K562 (cell line): Measurements from ENCODE around the gene METTL24.

ENCODE experiments used
- ARID1B ChIP-seq: fragments of 450-650 bp; IDR thresholded peaks from 2 replicates; pipeline ENCODE4 v1.6.1; 2016; ENCODE audit warnings: antibody characterized with exemption, mild to moderate bottlenecking, inconsistent platforms
- CCNT2 ChIP-seq: IDR thresholded peaks from 2 replicates; pipeline ENCODE4 v1.6.1; 2011; ENCODE audit warnings: borderline replicate concordance, low read depth, mild to moderate bottlenecking, moderate library complexity, mixed read lengths, low read length; ENCODE audit not compliant: insufficient read length; ENCODE audit errors: extremely low read depth
- CREB3 ChIP-seq: fragments of 450-650 bp; conservative IDR thresholded peaks from 2 replicates; pipeline ENCODE4 v1.6.1; 2016; ENCODE audit warnings: missing genetic modification characterization, low read depth, mild to moderate bottlenecking, missing compliant biosample characterization, moderate library complexity
- CTCF ChIP-seq, 3 experiments: IDR thresholded peaks in 2 of 3; conservative IDR thresholded peaks in 1 of 3; 2 replicates each; pipeline ENCODE4 v1.5.1; 2011 to 2012; ENCODE audit warnings: low read length in 3 of 3, mild to moderate bottlenecking in 3 of 3, control low read depth in 2 of 3, improper control_type of control experiment in 1 of 3, inconsistent platforms in 1 of 3, low read depth in 1 of 3, mixed read lengths in 1 of 3, moderate library complexity in 1 of 3; ENCODE audit not compliant: insufficient read depth in 2 of 3
- FOXA1 ChIP-seq: fragments of 450-650 bp; IDR thresholded peaks from 2 replicates; pipeline ENCODE4 v1.6.1; 2016; ENCODE audit warnings: mild to moderate bottlenecking, borderline replicate concordance
- SIN3A ChIP-seq, 2 experiments: fragments of 150-350 bp in 1 of 2; IDR thresholded peaks; 2 replicates each; pipeline ENCODE4 v1.6.1; 2011 to 2016; ENCODE audit warnings: borderline replicate concordance in 2 of 2, low read depth in 2 of 2, low read length in 2 of 2, mild to moderate bottlenecking in 2 of 2, moderate library complexity in 2 of 2; ENCODE audit not compliant: control insufficient read depth in 1 of 2
- ZKSCAN1 ChIP-seq: fragments of 150-350 bp; IDR thresholded peaks from 2 replicates; pipeline ENCODE4 v1.6.1; 2016; ENCODE audit warnings: low read depth, low read length
- ZNF224 ChIP-seq: sonication (generic); formaldehyde crosslinking; IDR thresholded peaks from 2 replicates; pipeline ENCODE4 v1.8.0; 2022; ENCODE audit warnings: mild to moderate bottlenecking, missing genetic modification reagents
- TF ChIP-seq, protein P1 (sequence below), 2 experiments: fragments of 450-650 bp; IDR thresholded peaks; 2 replicates each; pipeline ENCODE4 v1.6.1; 2016; ENCODE audit warnings: mild to moderate bottlenecking in 2 of 2, borderline replicate concordance in 1 of 2, low read depth in 1 of 2, moderate library complexity in 1 of 2
- TF ChIP-seq, protein P2 (sequence below): sonication (generic); formaldehyde crosslinking; IDR thresholded peaks from 2 replicates; pipeline ENCODE4 v1.8.1; 2023; ENCODE audit warnings: mild to moderate bottlenecking, missing genetic modification reagents, moderate library complexity

GRCh38 chr6:110359556-110359955 is 1.4 kb upstream of the METTL24 start:
- TF ChIP-seq CREB3 (tag) (no peak), CCNT2 (no peak), CTCF (IDR thresholded peaks at IDR 0.05 in 2 of 3, conservative IDR thresholded peaks at IDR 0.05 in 1 of 3; ENCODE audit: insufficient read depth in 2 of 3, low read depth in 1 of 3, low read length in 3 of 3) (no peak), FOXA1 (no peak), ARID1B (no peak), SIN3A (IDR thresholded peaks at IDR 0.05; ENCODE audit: borderline replicate concordance in 2 of 2, control insufficient read depth in 1 of 2, low read depth in 2 of 2, low read length in 2 of 2) (no peak), ZNF224 (no peak), ZKSCAN1 (no peak)
- TF ChIP-seq, protein P1, sequence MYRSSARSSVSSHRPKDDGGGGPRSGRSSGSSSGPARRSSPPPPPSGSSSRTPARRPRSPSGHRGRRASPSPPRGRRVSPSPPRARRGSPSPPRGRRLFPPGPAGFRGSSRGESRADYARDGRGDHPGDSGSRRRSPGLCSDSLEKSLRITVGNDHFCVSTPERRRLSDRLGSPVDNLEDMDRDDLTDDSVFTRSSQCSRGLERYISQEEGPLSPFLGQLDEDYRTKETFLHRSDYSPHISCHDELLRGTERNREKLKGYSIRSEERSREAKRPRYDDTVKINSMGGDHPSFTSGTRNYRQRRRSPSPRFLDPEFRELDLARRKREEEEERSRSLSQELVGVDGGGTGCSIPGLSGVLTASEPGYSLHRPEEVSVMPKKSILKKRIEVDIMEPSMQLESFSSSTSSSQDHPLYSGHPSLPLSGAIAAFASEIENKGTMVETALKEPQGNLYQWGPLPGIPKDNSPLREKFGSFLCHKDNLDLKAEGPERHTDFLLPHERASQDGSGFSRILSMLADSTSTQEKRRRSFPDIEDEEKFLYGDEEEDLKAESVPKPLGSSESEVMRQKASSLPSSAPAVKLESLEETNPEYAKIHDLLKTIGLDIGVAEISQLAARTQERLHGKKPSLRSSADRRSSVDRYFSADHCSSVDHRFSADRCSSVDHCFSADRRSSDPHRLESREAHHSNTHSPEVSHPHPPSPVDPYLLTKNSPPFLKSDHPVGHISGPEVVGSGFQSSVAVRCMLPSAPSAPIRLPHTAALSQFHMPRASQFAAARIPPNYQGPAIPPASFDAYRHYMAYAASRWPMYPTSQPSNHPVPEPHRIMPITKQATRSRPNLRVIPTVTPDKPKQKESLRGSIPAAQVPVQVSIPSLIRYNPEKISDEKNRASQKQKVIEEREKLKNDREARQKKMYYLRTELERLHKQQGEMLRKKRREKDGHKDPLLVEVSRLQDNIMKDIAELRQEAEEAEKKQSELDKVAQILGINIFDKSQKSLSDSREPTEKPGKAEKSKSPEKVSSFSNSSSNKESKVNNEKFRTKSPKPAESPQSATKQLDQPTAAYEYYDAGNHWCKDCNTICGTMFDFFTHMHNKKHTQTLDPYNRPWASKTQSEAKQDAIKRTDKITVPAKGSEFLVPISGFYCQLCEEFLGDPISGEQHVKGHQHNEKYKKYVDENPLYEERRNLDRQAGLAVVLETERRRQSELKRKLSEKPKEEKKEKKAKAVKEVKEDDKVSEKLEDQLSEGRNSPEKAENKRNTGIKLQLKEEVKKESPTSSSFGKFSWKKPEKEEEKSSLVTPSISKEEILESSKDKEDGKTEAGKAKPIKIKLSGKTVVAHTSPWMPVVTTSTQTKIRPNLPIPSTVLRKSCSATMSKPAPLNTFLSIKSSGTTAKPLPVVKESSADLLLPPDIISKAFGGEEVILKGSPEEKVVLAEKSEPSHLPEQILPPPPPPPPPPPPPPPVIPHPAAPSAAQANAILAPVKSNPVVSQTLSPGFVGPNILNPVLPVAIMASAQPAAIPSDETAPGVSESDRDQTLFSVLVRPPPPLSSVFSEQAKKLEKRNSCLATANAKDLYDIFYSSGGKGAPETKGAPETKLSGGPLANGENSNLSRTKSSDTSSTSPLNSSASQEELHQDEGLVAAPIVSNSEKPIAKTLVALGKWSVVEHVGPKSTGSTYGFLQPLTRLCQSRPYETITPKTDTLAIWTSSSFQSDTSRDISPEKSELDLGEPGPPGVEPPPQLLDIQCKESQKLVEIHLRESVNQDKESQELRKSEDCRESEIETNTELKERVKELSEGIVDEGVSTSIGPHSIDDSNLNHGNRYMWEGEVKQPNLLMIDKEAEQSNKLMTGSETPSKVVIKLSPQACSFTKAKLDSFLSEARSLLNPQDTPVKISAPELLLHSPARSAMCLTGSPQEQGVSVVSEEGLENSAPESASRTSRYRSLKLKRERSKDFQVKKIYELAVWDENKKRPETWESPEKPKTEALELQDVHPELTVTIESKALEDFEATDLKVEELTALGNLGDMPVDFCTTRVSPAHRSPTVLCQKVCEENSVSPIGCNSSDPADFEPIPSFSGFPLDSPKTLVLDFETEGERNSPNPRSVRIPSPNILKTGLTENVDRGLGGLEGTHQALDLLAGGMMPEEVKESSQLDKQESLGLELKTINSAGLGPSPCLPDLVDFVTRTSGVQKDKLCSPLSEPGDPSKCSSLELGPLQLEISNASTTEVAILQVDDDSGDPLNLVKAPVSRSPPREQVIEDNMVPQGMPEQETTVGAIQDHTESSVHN (IDR thresholded peaks at IDR 0.05; ENCODE audit: borderline replicate concordance in 1 of 2, low read depth in 1 of 2) = no peak
- TF ChIP-seq, protein P2, sequence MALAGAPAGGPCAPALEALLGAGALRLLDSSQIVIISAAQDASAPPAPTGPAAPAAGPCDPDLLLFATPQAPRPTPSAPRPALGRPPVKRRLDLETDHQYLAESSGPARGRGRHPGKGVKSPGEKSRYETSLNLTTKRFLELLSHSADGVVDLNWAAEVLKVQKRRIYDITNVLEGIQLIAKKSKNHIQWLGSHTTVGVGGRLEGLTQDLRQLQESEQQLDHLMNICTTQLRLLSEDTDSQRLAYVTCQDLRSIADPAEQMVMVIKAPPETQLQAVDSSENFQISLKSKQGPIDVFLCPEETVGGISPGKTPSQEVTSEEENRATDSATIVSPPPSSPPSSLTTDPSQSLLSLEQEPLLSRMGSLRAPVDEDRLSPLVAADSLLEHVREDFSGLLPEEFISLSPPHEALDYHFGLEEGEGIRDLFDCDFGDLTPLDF (CRISPR knock-in tag) = no peak
